ENCODE measurements around the gene SKIC2. TPM values are rescaled to one million over a fixed set of nuclear protein-coding genes. Genes with fewer than 3 reads are reported as not detected.
"Not testable (repeated sequence)": the region's sequence is repeated elsewhere in the genome, so short reads cannot be mapped to it uniquely, and the experiment has no call there.

The SKIC2 gene
- total RNA-seq, result 100 to 1,000 TPM in 1 of 4 donors, 10 to 100 TPM in 3; 52.8 to 173 (median 71.3) TPM

GRCh38 chr6:31958741-31959739 is at the start of gene SKIC2, which contains the start of gene NELFE:
Gene SKIC2 (plus strand): TSS chr6:31959175. CDS start chr6:31959193, 18 bp downstream.
Gene NELFE (minus strand): TSS chr6:31958971. CDS start chr6:31958446, 525 bp downstream.
- H3K27ac ChIP-seq, result peak within 1 kb of the TSS; percentile 83 to 94 (median 86)
- peak within 1 kb of the TSS; percentile 62 to 94 (median 80) for H3K4me3 ChIP-seq
- DNase-seq, result peak; percentile 99
- WGBS, 2 donors (ENCODE audit: low coverage in 1 of 2), result 0 to 1% methylated on average over 5 to 58 of the region's 59 CpGs
- peaks cover 0 to 30% (median 12%) of the 10 kb centered on the region in 4 donors for H3K36me3 ChIP-seq
- in situ Hi-C loops (cut with MboI; ENCODE audit: low pct_ligation_motif_present in 1 of 4, low pct_unique_long_range_greater_than_20kb in 1 of 4, low sequenced_read_pairs in 3 of 4) (loop anchor here in 3 of 4 donors (10.0 to 25.0 kb wide), 3 partner anchors 54 to 284 kb away; partner anchors contain the start of gene ZBTB12 (in 1 of the 3)), intact Hi-C loops (cut with DNase I; ENCODE audit: low total_unique reads) (no loop called here)
- no peaks in the 10 kb centered on the region for H3K9me3 ChIP-seq
- no peaks in the 10 kb centered on the region for H3K27me3 ChIP-seq
- peak; percentile 80 for TF ChIP-seq POLR2A (IDR thresholded peaks at IDR 0.05)
- TF ChIP-seq EP300 (IDR thresholded peaks at IDR 0.05; ENCODE audit: low read depth), result no peak
- TF ChIP-seq POLR2AphosphoS5 (IDR thresholded peaks at IDR 0.05), result peak; percentile 64 to 90 (median 78)
- H3K4me1 ChIP-seq, result peaks cover 11 to 23% (median 19%) of the 10 kb centered on the region in 4 donors

DNA sequence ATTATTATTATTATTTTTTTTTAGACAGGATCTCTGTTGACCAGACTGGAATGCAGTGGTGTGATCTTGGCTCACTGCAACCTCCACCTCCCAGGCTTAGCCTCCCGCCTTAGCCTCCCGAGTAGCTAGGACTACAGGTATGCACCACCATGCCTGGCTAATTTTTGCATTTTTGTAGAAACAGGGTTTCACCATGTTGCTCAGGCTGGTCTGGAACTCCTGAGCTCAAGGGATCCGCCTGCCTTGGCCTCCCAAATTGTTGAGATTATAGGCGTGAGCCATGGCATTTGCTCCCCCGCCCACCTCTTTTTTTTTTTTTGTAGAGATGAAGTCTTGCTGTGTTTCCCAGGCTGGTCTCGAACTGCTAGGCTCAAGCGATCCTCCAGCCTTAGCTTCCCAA is 49.7 kb upstream of the SKIC2 start:
- H3K36me3 ChIP-seq; intact Hi-C loops (cut with DNase I; ENCODE audit: low total_unique reads); H3K27me3 ChIP-seq; H3K4me1 ChIP-seq; H3K4me3 ChIP-seq; H3K27ac ChIP-seq; DNase-seq; H3K9me3 ChIP-seq: not testable (repeated sequence)
- WGBS, 2 donors (ENCODE audit: low coverage in 1 of 2), result 76 to 89% methylated on average over 4 to 7 of the region's 7 CpGs
- in situ Hi-C loops (cut with MboI; ENCODE audit: low pct_ligation_motif_present in 1 of 4, low pct_unique_long_range_greater_than_20kb in 1 of 4, low sequenced_read_pairs in 3 of 4), result loop anchor here in 1 of 4 donors (10.0 kb wide), 1 partner anchor 46 kb away; the partner anchor contains the start of genes NELFE and SKIC2

DNA sequence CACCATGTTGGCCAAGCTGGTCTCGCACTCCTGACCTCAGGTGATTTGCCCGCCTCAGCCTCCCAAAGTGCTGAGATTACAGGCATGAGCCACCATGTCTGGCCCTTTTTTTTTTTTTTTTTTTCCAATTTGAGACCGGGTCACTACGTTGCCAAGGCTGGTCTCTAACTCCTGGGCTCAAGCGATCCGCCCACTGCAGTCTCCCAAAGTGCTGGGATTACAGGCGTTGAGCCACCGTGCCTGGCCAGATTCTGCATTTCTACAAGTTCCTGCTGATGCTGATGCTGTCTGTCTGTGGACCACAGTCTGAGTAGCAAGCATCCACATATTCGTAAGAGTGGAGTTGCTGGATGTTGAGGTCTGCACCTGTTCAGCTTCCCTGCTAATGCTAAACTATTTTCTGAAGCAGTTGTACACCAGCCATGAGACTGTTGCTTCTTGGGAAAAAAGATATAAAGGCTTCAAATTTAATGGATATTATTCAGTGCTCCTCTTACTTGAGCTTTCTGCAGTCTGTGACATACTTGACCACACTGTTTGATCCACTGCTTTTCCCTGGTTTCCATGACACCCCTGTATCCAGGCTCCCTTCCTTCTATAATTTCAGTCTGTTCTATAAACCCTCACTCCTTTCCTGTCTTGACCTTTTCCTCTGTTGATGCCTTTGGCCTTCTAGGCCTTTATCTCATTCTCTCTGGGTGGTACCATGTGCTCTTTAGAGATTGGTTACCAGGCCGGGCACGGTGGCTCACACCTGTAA is 47.0 kb upstream of the SKIC2 start:
- Histone ChIP-seq H3K9me3 (no peaks in the 10 kb centered on the region), H3K27me3 (no peaks in the 10 kb centered on the region), H3K36me3 (no peaks in the 10 kb centered on the region), H3K4me1 (peaks cover 0 to 7% (median 0%) of the 10 kb centered on the region in 4 donors), H3K4me3 (no peak overlapping the region), H3K27ac (no peak overlapping the region)
- no peak for DNase-seq
- intact Hi-C loops (cut with DNase I; ENCODE audit: low total_unique reads) (no loop called here), in situ Hi-C loops (cut with MboI; ENCODE audit: low pct_ligation_motif_present in 1 of 4, low pct_unique_long_range_greater_than_20kb in 1 of 4, low sequenced_read_pairs in 3 of 4) (no loop called here)
- TF ChIP-seq POLR2AphosphoS5 (IDR thresholded peaks at IDR 0.05) (no peak), EP300 (IDR thresholded peaks at IDR 0.05; ENCODE audit: low read depth) (no peak), CTCF (IDR thresholded peaks at IDR 0.05) (no peak), POLR2A (IDR thresholded peaks at IDR 0.05) (no peak)
- 77 to 84% methylated on average over 7 to 11 of the region's 11 CpGs for WGBS, 2 donors (ENCODE audit: low coverage in 1 of 2)

DNA sequence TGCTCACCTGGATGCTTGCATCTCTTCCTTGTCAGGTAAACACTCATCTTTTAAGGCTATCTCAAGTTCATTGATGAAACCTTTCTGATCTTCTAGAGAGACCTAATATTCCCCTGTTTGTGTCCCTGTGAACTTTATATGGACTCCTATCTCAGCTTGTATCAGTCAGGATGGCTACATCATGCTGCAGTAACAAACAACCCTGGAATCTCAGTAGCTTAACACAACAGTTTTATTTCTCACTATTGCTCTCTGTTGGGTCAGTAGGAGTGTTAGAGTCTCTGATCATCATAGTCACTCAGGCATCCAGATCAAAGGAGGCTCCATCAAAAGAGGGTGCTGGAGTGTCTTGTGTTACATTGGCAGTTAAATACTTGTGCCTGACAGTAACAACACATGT is 43.6 kb upstream of the SKIC2 start:
- in situ Hi-C loops (cut with MboI; ENCODE audit: low pct_ligation_motif_present in 1 of 4, low pct_unique_long_range_greater_than_20kb in 1 of 4, low sequenced_read_pairs in 3 of 4) (no loop called here), intact Hi-C loops (cut with DNase I; ENCODE audit: low total_unique reads) (no loop called here)
- Histone ChIP-seq H3K27ac (no peak overlapping the region), H3K36me3 (no peaks in the 10 kb centered on the region), H3K4me1 (peaks cover 0 to 7% (median 0%) of the 10 kb centered on the region in 4 donors), H3K4me3 (no peak overlapping the region), H3K9me3 (no peaks in the 10 kb centered on the region), H3K27me3 (no peaks in the 10 kb centered on the region)
- DNase-seq, result no peak
- TF ChIP-seq POLR2A (IDR thresholded peaks at IDR 0.05) (no peak), POLR2AphosphoS5 (IDR thresholded peaks at IDR 0.05) (no peak), CTCF (IDR thresholded peaks at IDR 0.05) (no peak), EP300 (IDR thresholded peaks at IDR 0.05; ENCODE audit: low read depth) (no peak)

Data from transverse colon (tissue), 4 donors.